Gastroesophageal sphincter (tissue), 4 donors: ENCODE measurements around the gene SPATA7. TPM values are rescaled to one million over a fixed set of nuclear protein-coding genes. Genes with fewer than 3 reads are reported as not detected.

Source experiments
- ATAC-seq: fragments of 150-250 bp; one replicate; pipeline ENCODE4 v1.9.1; 2016; ENCODE audit warnings: mild to moderate bottlenecking, moderate library complexity
- H3K27ac ChIP-seq, 4 donors: fragments of 200-600 bp; sonication (generic) in 3 of 4; 1 replicate in 3 of 4; 2 replicates in 1 of 4; pipeline ENCODE4 v1.5.1; 2016 to 2019
- H3K27me3 ChIP-seq: fragments of 200-600 bp; sonication (generic); one replicate; pipeline ENCODE4 v1.5.1; 2019
- H3K36me3 ChIP-seq, 2 donors: fragments of 200-600 bp; sonication (generic); one replicate each; pipeline ENCODE4 v1.5.1; 2019; ENCODE audit warnings: control low read depth in 1 of 2
- H3K4me1 ChIP-seq, 3 donors: fragments of 200-600 bp; sonication (generic); 1 replicate in 2 of 3; 2 replicates in 1 of 3; pipeline ENCODE4 v1.5.1; 2016 to 2019; ENCODE audit warnings: control low read depth in 2 of 3
- H3K4me3 ChIP-seq, 2 donors: fragments of 200-600 bp; sonication (generic); one replicate each; pipeline ENCODE4 v1.5.1; 2019; ENCODE audit warnings: mild to moderate bottlenecking in 1 of 2, moderate library complexity in 1 of 2
- H3K9me3 ChIP-seq, 3 donors: fragments of 200-600 bp; sonication (generic); one replicate each; pipeline ENCODE4 v1.5.1; 2017 to 2019; ENCODE audit warnings: control low read depth in 2 of 3
- EP300 ChIP-seq: sonication (generic); formaldehyde crosslinking; IDR thresholded peaks from one replicate; pipeline ENCODE4 v1.6.1; 2017; ENCODE audit warnings: antibody characterized with exemption, mild to moderate bottlenecking
- POLR2A ChIP-seq, 2 donors: fragments of 450-650 bp; IDR thresholded peaks; one replicate each; pipeline ENCODE4 v1.6.1; 2017; ENCODE audit warnings: antibody characterized with exemption in 2 of 2, mild to moderate bottlenecking in 2 of 2, moderate library complexity in 1 of 2
- POLR2AphosphoS5 ChIP-seq: sonication (generic); formaldehyde crosslinking; IDR thresholded peaks from one replicate; pipeline ENCODE4 v1.6.1; 2017; ENCODE audit warnings: antibody characterized with exemption
- WGBS, 2 donors: methylation state at CpG; one replicate each; pipeline ENCODE4 v1.1.5; 2018; ENCODE audit warnings: low coverage in 1 of 2; 5-methylcytosine and 5-hydroxymethylcytosine counted together
- total RNA-seq, 4 donors: library from RNA; depleted of rRNA; stranded (reverse); fragments of >200 nt; gene quantifications; one replicate each; pipeline ENCODE4 v1.1.0, GENCODE V29; 2016
- TF ChIP-seq, protein P1 (sequence below), 4 experiments: fragments of 200-600 bp in 2 of 4; fragments of 450-650 bp in 2 of 4; sonication (generic) in 1 of 4; IDR thresholded peaks; one replicate each; pipeline ENCODE4 v1.5.1; 2017 to 2019; ENCODE audit warnings: antibody characterized with exemption in 4 of 4, mild to moderate bottlenecking in 2 of 4, moderate library complexity in 2 of 4

The SPATA7 gene
- total RNA-seq, 4 donors from 2014 or later: 20.9 to 30.0 (median 24.0) TPM

DNA sequence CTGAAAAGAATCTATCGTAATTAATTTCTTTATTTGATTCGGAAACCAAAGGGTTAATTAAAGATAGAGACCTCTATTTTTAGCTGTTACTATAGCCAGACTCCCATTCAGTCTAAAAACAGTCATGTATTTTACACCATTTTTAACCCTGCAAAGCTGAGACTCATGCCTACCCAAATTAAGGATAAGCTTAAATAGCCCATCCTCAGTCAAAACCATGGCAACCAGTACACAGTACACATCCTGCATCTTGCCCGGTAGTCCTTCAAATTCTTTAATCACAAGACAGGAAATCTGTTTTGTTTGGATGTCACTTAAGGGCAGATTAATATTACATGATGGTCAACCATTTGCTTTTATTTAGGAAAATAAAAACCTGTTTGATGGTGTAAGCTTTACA, 36.9 kb upstream of the SPATA7 start:
- no peak overlapping the region for H3K27ac ChIP-seq
- no peaks in the 10 kb centered on the region for H3K4me1 ChIP-seq
- 47 to 56% methylated on average over 3 of the region's 3 CpGs for WGBS, 2 donors
- no peaks in the 10 kb centered on the region for H3K9me3 ChIP-seq
- TF ChIP-seq POLR2AphosphoS5 (no peak), EP300 (no peak), POLR2A (IDR thresholded peaks at IDR 0.05) (no peak)
- TF ChIP-seq, protein P1, sequence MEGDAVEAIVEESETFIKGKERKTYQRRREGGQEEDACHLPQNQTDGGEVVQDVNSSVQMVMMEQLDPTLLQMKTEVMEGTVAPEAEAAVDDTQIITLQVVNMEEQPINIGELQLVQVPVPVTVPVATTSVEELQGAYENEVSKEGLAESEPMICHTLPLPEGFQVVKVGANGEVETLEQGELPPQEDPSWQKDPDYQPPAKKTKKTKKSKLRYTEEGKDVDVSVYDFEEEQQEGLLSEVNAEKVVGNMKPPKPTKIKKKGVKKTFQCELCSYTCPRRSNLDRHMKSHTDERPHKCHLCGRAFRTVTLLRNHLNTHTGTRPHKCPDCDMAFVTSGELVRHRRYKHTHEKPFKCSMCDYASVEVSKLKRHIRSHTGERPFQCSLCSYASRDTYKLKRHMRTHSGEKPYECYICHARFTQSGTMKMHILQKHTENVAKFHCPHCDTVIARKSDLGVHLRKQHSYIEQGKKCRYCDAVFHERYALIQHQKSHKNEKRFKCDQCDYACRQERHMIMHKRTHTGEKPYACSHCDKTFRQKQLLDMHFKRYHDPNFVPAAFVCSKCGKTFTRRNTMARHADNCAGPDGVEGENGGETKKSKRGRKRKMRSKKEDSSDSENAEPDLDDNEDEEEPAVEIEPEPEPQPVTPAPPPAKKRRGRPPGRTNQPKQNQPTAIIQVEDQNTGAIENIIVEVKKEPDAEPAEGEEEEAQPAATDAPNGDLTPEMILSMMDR (IDR thresholded peaks at IDR 0.05): no peak
- ATAC-seq: no peak
- H3K4me3 ChIP-seq: no peak overlapping the region
- H3K36me3 ChIP-seq: no peaks in the 10 kb centered on the region
- H3K27me3 ChIP-seq: no peaks in the 10 kb centered on the region

DNA sequence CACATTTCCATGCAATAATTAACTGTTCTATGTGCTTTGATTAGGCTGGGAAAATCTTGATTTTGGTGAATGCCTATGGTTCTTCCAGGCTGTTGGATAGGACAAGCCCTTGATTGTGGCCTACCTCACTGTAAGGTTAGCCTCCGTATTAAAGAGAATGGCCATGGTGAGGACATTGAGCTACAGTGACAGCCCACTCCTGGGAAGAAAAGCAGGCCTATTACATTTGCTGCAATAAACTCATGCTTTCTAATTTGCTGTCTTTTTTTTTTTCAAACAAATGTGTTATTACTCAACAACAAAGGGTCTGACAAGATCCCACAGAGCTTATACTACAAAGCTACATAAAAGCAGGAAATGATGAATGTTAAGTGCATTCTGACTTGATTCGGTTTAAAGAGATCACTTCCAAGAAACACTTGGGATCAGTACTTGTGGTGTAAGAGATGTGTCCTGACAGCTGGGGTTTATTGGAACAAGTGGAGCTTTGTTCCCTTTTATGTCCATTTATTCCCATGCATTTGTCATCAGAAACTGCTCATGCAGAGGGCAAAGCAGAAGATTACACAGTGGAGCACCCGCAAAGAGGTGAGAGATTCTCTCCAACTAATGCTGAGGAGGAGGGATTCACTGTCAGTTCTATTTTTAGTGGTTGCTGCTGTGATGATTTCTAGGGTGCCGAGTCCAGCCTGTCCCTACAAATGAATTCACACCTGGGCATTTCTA, 33.3 kb upstream of the SPATA7 start:
- H3K36me3 ChIP-seq: no peaks in the 10 kb centered on the region
- no peaks in the 10 kb centered on the region for H3K9me3 ChIP-seq
- 34 to 36% methylated on average over 2 to 4 of the region's 4 CpGs for WGBS, 2 donors
- no peaks in the 10 kb centered on the region for H3K27me3 ChIP-seq
- TF ChIP-seq, protein P1 (IDR thresholded peaks at IDR 0.05): no peak
- TF ChIP-seq POLR2A (IDR thresholded peaks at IDR 0.05) (no peak), POLR2AphosphoS5 (no peak), EP300 (no peak)
- H3K4me3 ChIP-seq: no peak overlapping the region
- H3K4me1 ChIP-seq: no peaks in the 10 kb centered on the region
- ATAC-seq: no peak
- H3K27ac ChIP-seq: no peak overlapping the region

DNA sequence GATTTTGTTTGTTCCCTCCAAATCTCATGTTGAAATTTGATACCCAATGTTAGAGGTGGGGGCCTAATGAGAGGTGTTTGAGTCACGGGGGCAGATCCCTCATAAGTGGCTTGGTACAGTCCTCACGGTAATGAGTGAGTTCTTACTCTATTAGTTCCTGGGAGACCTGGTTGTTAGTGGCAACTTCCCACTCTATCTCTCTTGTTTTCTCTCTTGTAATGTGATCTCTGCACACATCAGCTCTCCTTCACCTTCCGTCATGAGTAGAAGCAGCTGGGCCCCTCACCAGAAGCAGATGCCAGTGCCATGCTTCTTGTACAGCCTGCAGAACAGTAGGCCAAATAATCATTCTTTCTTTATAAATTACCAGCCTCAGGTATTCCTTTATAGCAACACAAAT, 32.8 kb upstream of the SPATA7 start:
- WGBS, 2 donors: 30 to 47% methylated on average over 2 to 3 of the region's 3 CpGs
- no peaks in the 10 kb centered on the region for H3K4me1 ChIP-seq

DNA sequence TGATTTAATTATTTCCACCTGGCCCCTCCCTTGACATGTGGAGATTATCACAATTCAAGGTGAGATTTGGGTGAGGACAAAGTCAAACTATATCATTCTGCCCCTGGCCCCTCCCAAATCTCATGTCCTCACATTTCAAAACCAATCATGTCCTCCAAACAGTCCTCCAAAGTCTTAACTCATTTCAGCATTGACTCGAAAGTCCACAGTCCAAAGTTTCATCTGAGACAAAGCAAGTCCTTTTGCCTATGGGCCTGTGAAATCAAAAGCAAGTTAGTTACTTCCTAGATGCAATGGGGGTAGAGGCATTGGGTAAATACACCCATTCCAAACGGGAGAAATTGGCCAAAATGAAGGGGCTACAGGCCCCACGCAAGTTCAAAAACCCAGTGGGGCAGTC, 31.1 kb upstream of the SPATA7 start:
- WGBS, 2 donors: 51 to 79% methylated on average over 3 of the region's 3 CpGs
- no peaks in the 10 kb centered on the region for H3K9me3 ChIP-seq
- no peak for TF ChIP-seq POLR2AphosphoS5
- TF ChIP-seq EP300: no peak
- TF ChIP-seq, protein P1 (IDR thresholded peaks at IDR 0.05): no peak
- TF ChIP-seq POLR2A (IDR thresholded peaks at IDR 0.05): no peak
- no peak overlapping the region for H3K27ac ChIP-seq
- no peaks in the 10 kb centered on the region for H3K27me3 ChIP-seq
- no peak overlapping the region for H3K4me3 ChIP-seq
- no peak for ATAC-seq
- H3K36me3 ChIP-seq: no peaks in the 10 kb centered on the region
- H3K4me1 ChIP-seq: no peaks in the 10 kb centered on the region

More for the DNA sequence above, 32.8 kb upstream of the SPATA7 start:
- no peaks in the 10 kb centered on the region for H3K9me3 ChIP-seq
- no peaks in the 10 kb centered on the region for H3K27me3 ChIP-seq
- no peak for ATAC-seq
- H3K27ac ChIP-seq: no peak overlapping the region
- TF ChIP-seq, protein P1 (IDR thresholded peaks at IDR 0.05): no peak
- TF ChIP-seq POLR2AphosphoS5 (no peak), EP300 (no peak), POLR2A (IDR thresholded peaks at IDR 0.05) (no peak)
- no peaks in the 10 kb centered on the region for H3K36me3 ChIP-seq
- no peak overlapping the region for H3K4me3 ChIP-seq

DNA sequence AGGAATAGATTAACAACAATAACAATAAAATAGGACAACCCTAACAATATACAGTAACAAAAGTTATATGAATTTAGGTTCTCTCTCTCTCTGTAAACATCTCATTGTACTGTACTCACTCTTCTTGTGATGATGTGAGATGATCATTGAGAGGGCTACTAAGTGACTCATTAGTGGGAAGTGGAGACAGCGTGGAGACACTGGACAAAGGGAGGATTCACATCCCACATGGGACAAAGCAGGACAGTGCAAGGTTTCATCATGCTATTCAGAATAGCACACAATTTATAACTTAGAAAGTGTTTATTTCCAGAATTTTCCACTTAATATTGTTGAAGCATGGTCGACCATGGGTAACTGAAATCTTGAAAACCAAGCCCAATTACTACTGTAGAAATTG, 26.0 kb upstream of the SPATA7 start:
- WGBS, 2 donors: 45 to 47% methylated on average over 2 of the region's 2 CpGs
- Histone ChIP-seq H3K36me3 (no peaks in the 10 kb centered on the region), H3K27ac (no peak overlapping the region), H3K4me3 (no peak overlapping the region), H3K9me3 (no peaks in the 10 kb centered on the region), H3K27me3 (no peaks in the 10 kb centered on the region), H3K4me1 (no peaks in the 10 kb centered on the region)
- no peak for TF ChIP-seq EP300
- TF ChIP-seq, protein P1 (IDR thresholded peaks at IDR 0.05): no peak
- no peak for TF ChIP-seq POLR2AphosphoS5
- no peak for TF ChIP-seq POLR2A (IDR thresholded peaks at IDR 0.05)
- ATAC-seq: no peak
